ENCODE results near the gene MAP4.
"Not testable (repeated sequence)": the region's sequence is repeated elsewhere in the genome, so short reads cannot be mapped to it uniquely, and the experiment has no call there.

MAP4 gene

GRCh38 chr3:47895241-47895640 is 121.0 kb downstream of the MAP4 start:
- no peak for DNase-seq (ENCODE audit: low spot score)

- DNase-seq (ENCODE audit: low spot score) = no peak
These were observed 123.8 kb downstream of the MAP4 start for GRCh38 chr3:47892286-47893040.

- no peak for DNase-seq (ENCODE audit: low spot score)
These were observed 124.6 kb downstream of the MAP4 start for GRCh38 chr3:47891613-47892005.

GRCh38 chr3:47890828-47891612 is 125.2 kb downstream of the MAP4 start:
- DNase-seq (ENCODE audit: low spot score) = no peak

- no peak for DNase-seq (ENCODE audit: low spot score)
These were observed 125.9 kb downstream of the MAP4 start for GRCh38 chr3:47890126-47890827.

- no peak for DNase-seq (ENCODE audit: low spot score)
These were observed 127.0 kb downstream of the MAP4 start for GRCh38 chr3:47888986-47889757.

- not testable (repeated sequence) for DNase-seq (ENCODE audit: low spot score)
These were observed 128.2 kb downstream of the MAP4 start for GRCh38 chr3:47887991-47888390.

GRCh38 chr3:47885168-47885567 is 131.0 kb downstream of the MAP4 start:
- no peak for DNase-seq (ENCODE audit: low spot score)

- no peak for DNase-seq (ENCODE audit: low spot score)
These were observed 131.6 kb downstream of the MAP4 start for GRCh38 chr3:47884603-47885002.

GRCh38 chr3:47882338-47882737 is 133.9 kb downstream of the MAP4 start:
- DNase-seq (ENCODE audit: low spot score) = no peak

GRCh38 chr3:47877719-47878118 is 138.5 kb downstream of the MAP4 start:
- DNase-seq (ENCODE audit: low spot score) = no peak

- DNase-seq (ENCODE audit: low spot score) = no peak
These were observed 138.9 kb downstream of the MAP4 start for GRCh38 chr3:47877290-47877689.

GRCh38 chr3:47874913-47875312 is 141.3 kb downstream of the MAP4 start:
- no peak for DNase-seq (ENCODE audit: low spot score)

- DNase-seq (ENCODE audit: low spot score) = no peak
These were observed 141.8 kb downstream of the MAP4 start for GRCh38 chr3:47874438-47874837.

- no peak for DNase-seq (ENCODE audit: low spot score)
These were observed 143.3 kb downstream of the MAP4 start for GRCh38 chr3:47872916-47873315.

- DNase-seq (ENCODE audit: low spot score) = no peak
These were observed 144.8 kb downstream of the MAP4 start for GRCh38 chr3:47871389-47871788.

- DNase-seq (ENCODE audit: low spot score) = no peak
These were observed 145.4 kb downstream of the MAP4 start for GRCh38 chr3:47870702-47871260.

- no peak for DNase-seq (ENCODE audit: low spot score)
These were observed 146.1 kb downstream of the MAP4 start for GRCh38 chr3:47870156-47870555.

GRCh38 chr3:47868306-47868705 is 147.9 kb downstream of the MAP4 start:
- no peak for DNase-seq (ENCODE audit: low spot score)

- no peak for DNase-seq (ENCODE audit: low spot score)
These were observed 148.7 kb downstream of the MAP4 start for GRCh38 chr3:47867451-47868044.

GRCh38 chr3:47865192-47865591 is 151.0 kb downstream of the MAP4 start:
- no peak for DNase-seq (ENCODE audit: low spot score)
